Measurements from ENCODE around the gene PATL2. TPM values are rescaled to one million over a fixed set of nuclear protein-coding genes. Genes with fewer than 3 reads are reported as not detected.

Gene PATL2
- total and polyA plus RNA-seq, 2 experiments from 2014 or later, result 0.26 TPM; not detected in 1

GRCh38 chr15:44623178-44623577 is 87.9 kb downstream of the PATL2 start:
- H3F3A ChIP-seq (ENCODE audit: insufficient read depth), result no peaks in the 10 kb centered on the region
- no peak overlapping the region for H3K4me2 ChIP-seq (ENCODE audit: unreplicated experiment)
- no peak overlapping the region for H3K9ac ChIP-seq
- no peaks in the 10 kb centered on the region for H4K20me1 ChIP-seq (ENCODE audit: insufficient read depth)
- H3K27me3 ChIP-seq (replicated peaks; ENCODE audit: insufficient read depth), result no peaks in the 10 kb centered on the region
- no peak overlapping the region for H3K4me3 ChIP-seq
- DNase-seq, result no peak
- peaks cover 48% of the 10 kb centered on the region for H3K36me3 ChIP-seq (ENCODE audit: low read depth)
- in situ Hi-C loops (cut with MboI), result no loop called here
- H3K27ac ChIP-seq, result no peak overlapping the region
- TF ChIP-seq EZH2 (IDR thresholded peaks at IDR 0.05; ENCODE audit: insufficient read depth, poor library complexity, severe bottlenecking) (no peak), EZH2phosphoT487 (IDR thresholded peaks at IDR 0.05; ENCODE audit: insufficient read depth, low read depth) (no peak)
- H3K79me2 ChIP-seq (ENCODE audit: insufficient read depth), result no peaks in the 10 kb centered on the region
- H3K4me1 ChIP-seq (ENCODE audit: insufficient read depth), result no peaks in the 10 kb centered on the region
- no peaks in the 10 kb centered on the region for H3K9me3 ChIP-seq (ENCODE audit: low read depth)
- no peaks in the 10 kb centered on the region for H3K9me2 ChIP-seq (ENCODE audit: insufficient read depth)
- no peak overlapping the region for H2AFZ ChIP-seq

- Histone ChIP-seq H3K9ac (no peak overlapping the region), H3F3A (ENCODE audit: insufficient read depth) (no peaks in the 10 kb centered on the region), H3K27me3 (replicated peaks; ENCODE audit: insufficient read depth) (no peaks in the 10 kb centered on the region), H2AFZ (no peak overlapping the region), H3K27ac (no peak overlapping the region), H3K9me3 (ENCODE audit: low read depth) (no peaks in the 10 kb centered on the region), H3K4me1 (ENCODE audit: insufficient read depth) (no peaks in the 10 kb centered on the region), H3K4me2 (ENCODE audit: unreplicated experiment) (no peak overlapping the region), H4K20me1 (ENCODE audit: insufficient read depth) (no peaks in the 10 kb centered on the region), H3K36me3 (ENCODE audit: low read depth) (peaks cover 55% of the 10 kb centered on the region), H3K79me2 (ENCODE audit: insufficient read depth) (no peaks in the 10 kb centered on the region), H3K9me2 (ENCODE audit: insufficient read depth) (no peaks in the 10 kb centered on the region), H3K4me3 (no peak overlapping the region)
- WGBS, 2 experiments (ENCODE audit: low coverage in 1 of 2, low lambda C conversion rate in 2 of 2, missing lambda C conversion rate in 2 of 2), result 71 to 80% methylated on average over 1 of the region's 1 CpG
- in situ Hi-C loops (cut with MboI), result no loop called here
- DNase-seq, result no peak
- TF ChIP-seq EZH2phosphoT487 (IDR thresholded peaks at IDR 0.05; ENCODE audit: insufficient read depth, low read depth) (no peak), EZH2 (IDR thresholded peaks at IDR 0.05; ENCODE audit: insufficient read depth, poor library complexity, severe bottlenecking) (no peak)
Measured at GRCh38 chr15:44620081-44620480, 91.0 kb downstream of the PATL2 start.

- TF ChIP-seq EZH2phosphoT487 (IDR thresholded peaks at IDR 0.05; ENCODE audit: insufficient read depth, low read depth), result no peak
- no peak for TF ChIP-seq EZH2 (IDR thresholded peaks at IDR 0.05; ENCODE audit: insufficient read depth, poor library complexity, severe bottlenecking)
- Histone ChIP-seq H3K4me2 (ENCODE audit: unreplicated experiment) (no peak overlapping the region), H3K36me3 (ENCODE audit: low read depth) (peaks cover 55% of the 10 kb centered on the region), H3F3A (ENCODE audit: insufficient read depth) (no peaks in the 10 kb centered on the region), H4K20me1 (ENCODE audit: insufficient read depth) (no peaks in the 10 kb centered on the region), H2AFZ (no peak overlapping the region), H3K27ac (no peak overlapping the region), H3K4me1 (ENCODE audit: insufficient read depth) (no peaks in the 10 kb centered on the region), H3K9me3 (ENCODE audit: low read depth) (no peaks in the 10 kb centered on the region), H3K79me2 (ENCODE audit: insufficient read depth) (no peaks in the 10 kb centered on the region), H3K9me2 (ENCODE audit: insufficient read depth) (no peaks in the 10 kb centered on the region), H3K27me3 (replicated peaks; ENCODE audit: insufficient read depth) (no peaks in the 10 kb centered on the region), H3K9ac (no peak overlapping the region), H3K4me3 (no peak overlapping the region)
- DNase-seq, result no peak
- in situ Hi-C loops (cut with MboI), result no loop called here
- WGBS, 2 experiments (ENCODE audit: low coverage in 1 of 2, low lambda C conversion rate in 2 of 2, missing lambda C conversion rate in 2 of 2), result 91 to 100% methylated on average over 2 of the region's 2 CpGs
Measured at GRCh38 chr15:44616974-44617373, 94.1 kb downstream of the PATL2 start.

Small RNA genes within 50 kb of the gene (small RNA-seq; reads per million reads assigned to genes)
- not detected for gene RF00019 (ENCODE audit: low read depth, low replicate concordance)

Other genes starting within 250 kb of the PATL2 start
- 25.2 and 37.8 TPM in 2 replicates for gene EIF3J, start 174.2 kb downstream of the PATL2 start, total RNA-seq (2014; rRNA removed; shearing (Covaris generic))
- 35.9 and 38.4 TPM in 2 replicates for gene EIF3J, start 174.2 kb downstream of the PATL2 start, polyA plus RNA-seq (2016; fragmentation: Nextera tagmentation; extraction: Ambion mirVana)
- 53.6 and 75.6 TPM in 2 replicates for gene SPG11, start 47.7 kb downstream of the PATL2 start, total RNA-seq (2014; rRNA removed; shearing (Covaris generic))
- gene SPG11, start 47.7 kb downstream of the PATL2 start, polyA plus RNA-seq (2016; fragmentation: Nextera tagmentation; extraction: Ambion mirVana), result 20.5 and 21.5 TPM in 2 replicates
- 1,965 and 2,442 TPM in 2 replicates for gene B2M, start 194 bp upstream of the PATL2 start, total RNA-seq (2014; rRNA removed; shearing (Covaris generic))
- gene B2M, start 194 bp upstream of the PATL2 start, polyA plus RNA-seq (2016; fragmentation: Nextera tagmentation; extraction: Ambion mirVana), result 3,590 and 3,619 TPM in 2 replicates
- 9.2 and 9.7 TPM in 2 replicates for gene TRIM69, start 25.2 kb upstream of the PATL2 start, total RNA-seq (2014; rRNA removed; shearing (Covaris generic))
- gene TRIM69, start 25.2 kb upstream of the PATL2 start, polyA plus RNA-seq (2016; fragmentation: Nextera tagmentation; extraction: Ambion mirVana), result 8.9 and 9.8 TPM in 2 replicates
- gene TERB2, start 245.4 kb upstream of the PATL2 start, total RNA-seq (2014; rRNA removed; shearing (Covaris generic)), result not detected in 2 replicates
- gene TERB2, start 245.4 kb upstream of the PATL2 start, polyA plus RNA-seq (2016; fragmentation: Nextera tagmentation; extraction: Ambion mirVana), result not detected in 2 replicates